HepG2 (cell line): ENCODE data around the gene MPV17L2. TPM values are rescaled to one million over a fixed set of nuclear protein-coding genes. Genes with fewer than 3 reads are reported as not detected.
A peak's percentile ranks its signal among the peaks of the same experiment; 100 is the strongest.

Experiments
- ETV6 ChIP-seq: sonication (generic); formaldehyde crosslinking; conservative IDR thresholded peaks from 2 replicates; pipeline ENCODE4 v1.4.0; 2020; ENCODE audit warnings: missing genetic modification reagents
- FOSL2 ChIP-seq: sonication (generic); formaldehyde crosslinking; IDR thresholded peaks from 2 replicates; pipeline ENCODE4 v1.4.0; 2020; ENCODE audit warnings: missing genetic modification reagents
- FOXP4 ChIP-seq: sonication (generic); formaldehyde crosslinking; IDR thresholded peaks from 2 replicates; pipeline ENCODE4 v1.4.0; 2020; ENCODE audit warnings: missing genetic modification reagents
- KDM6A ChIP-seq: IDR thresholded peaks from 2 replicates; pipeline ENCODE4 v1.6.1; 2016; ENCODE audit warnings: low read depth
- NCOA2 ChIP-seq: sonication (generic); formaldehyde crosslinking; IDR thresholded peaks from 2 replicates; pipeline ENCODE4 v1.8.0; 2022; ENCODE audit warnings: inconsistent platforms
- RAD21 ChIP-seq: fragments of 450-650 bp; formaldehyde crosslinking; IDR thresholded peaks from 2 replicates; pipeline ENCODE4 v1.5.0; 2020; ENCODE audit warnings: mild to moderate bottlenecking
- REPIN1 ChIP-seq: sonication (generic); formaldehyde crosslinking; IDR thresholded peaks from 2 replicates; pipeline ENCODE4 v1.8.0; 2022; ENCODE audit warnings: missing genetic modification reagents, low read depth, mild to moderate bottlenecking, borderline replicate concordance
- SRSF9 ChIP-seq: fragments of 200-400 bp; formaldehyde crosslinking; IDR thresholded peaks from 2 replicates; pipeline ENCODE4 v1.6.1; 2018; ENCODE audit warnings: borderline replicate concordance, mild to moderate bottlenecking, low read depth, low read length; ENCODE audit not compliant: insufficient read depth, poor library complexity, severe bottlenecking
- THRA ChIP-seq: sonication (generic); formaldehyde crosslinking; IDR thresholded peaks from 2 replicates; pipeline ENCODE4 v1.4.0; 2020; ENCODE audit warnings: missing genetic modification reagents, borderline replicate concordance
- ZBTB38 ChIP-seq: sonication (generic); formaldehyde crosslinking; IDR thresholded peaks from 2 replicates; pipeline ENCODE4 v1.5.1; 2020; ENCODE audit warnings: mild to moderate bottlenecking, missing genetic modification reagents
- ZFP37 ChIP-seq: sonication (generic); formaldehyde crosslinking; IDR thresholded peaks from 2 replicates; pipeline ENCODE4 v1.4.0; 2020; ENCODE audit warnings: missing genetic modification reagents, borderline replicate concordance
- ZNF501 ChIP-seq: sonication (generic); formaldehyde crosslinking; IDR thresholded peaks from 2 replicates; pipeline ENCODE4 v1.5.1; 2020; ENCODE audit warnings: mild to moderate bottlenecking, moderate library complexity, missing genetic modification reagents
- ZNF580 ChIP-seq: IDR thresholded peaks from 2 replicates; pipeline ENCODE4 v1.6.1; 2016; ENCODE audit warnings: low read depth, borderline replicate concordance
- ZNF660 ChIP-seq: sonication (generic); formaldehyde crosslinking; IDR thresholded peaks from 2 replicates; pipeline ENCODE4 v1.5.1; 2020; ENCODE audit warnings: mild to moderate bottlenecking, low read depth, missing genetic modification reagents, borderline replicate concordance
- ZNF7 ChIP-seq: IDR thresholded peaks from 2 replicates; pipeline ENCODE4 v1.6.1; 2016; ENCODE audit warnings: missing biosample characterization, missing genetic modification reagents
- ZNF788 ChIP-seq: sonication (generic); formaldehyde crosslinking; IDR thresholded peaks from 2 replicates; pipeline ENCODE4 v1.5.0; 2020; ENCODE audit warnings: mild to moderate bottlenecking, missing genetic modification reagents, borderline replicate concordance
- polyA plus RNA-seq, 8 experiments: library from polyadenylated mRNA; depleted of rRNA in 3 of 8; stranded (reverse) in 7 of 8; unstranded in 1 of 8; fragments of >200 nt; fragmentation: Illumina TruSeq in 4 of 8; extraction: Trizol in 4 of 8; gene quantifications; 2 replicates each; pipeline versions ENCODE4 v1.2.1 to v1.2.3, GENCODE V29; 2011 to 2016; ENCODE audit warnings: low read depth in 4 of 8, missing spikeins in 1 of 8, mixed read lengths in 1 of 8; ENCODE audit not compliant: insufficient read depth in 1 of 8
- total RNA-seq, 5 experiments: library from RNA; depleted of rRNA; stranded (reverse); fragments of >200 nt; fragmentation: Illumina TruSeq; extraction: Trizol; gene quantifications; 2 replicates each; pipeline ENCODE4 v1.2.3, GENCODE V29; 2016; ENCODE audit warnings: low read depth in 1 of 5
- TF ChIP-seq, protein P1 (sequence below): IDR thresholded peaks from 2 replicates; pipeline ENCODE4 v1.6.1; 2016; ENCODE audit warnings: mild to moderate bottlenecking
- TF ChIP-seq, protein P2 (sequence below): sonication (generic); formaldehyde crosslinking; IDR thresholded peaks from 2 replicates; pipeline ENCODE4 v1.5.0; 2020; ENCODE audit warnings: mild to moderate bottlenecking, missing genetic modification reagents
- TF ChIP-seq, protein P3 (sequence below): sonication (generic); formaldehyde crosslinking; IDR thresholded peaks from 2 replicates; pipeline ENCODE4 v1.5.0; 2020; ENCODE audit warnings: mild to moderate bottlenecking, missing genetic modification reagents

The MPV17L2 gene
- total and polyA plus RNA-seq, 2 of the 13 experiments (the other 11 are each of a cell fraction or from before 2014, with no cell fraction given), result 13.6 to 16.7 TPM

DNA sequence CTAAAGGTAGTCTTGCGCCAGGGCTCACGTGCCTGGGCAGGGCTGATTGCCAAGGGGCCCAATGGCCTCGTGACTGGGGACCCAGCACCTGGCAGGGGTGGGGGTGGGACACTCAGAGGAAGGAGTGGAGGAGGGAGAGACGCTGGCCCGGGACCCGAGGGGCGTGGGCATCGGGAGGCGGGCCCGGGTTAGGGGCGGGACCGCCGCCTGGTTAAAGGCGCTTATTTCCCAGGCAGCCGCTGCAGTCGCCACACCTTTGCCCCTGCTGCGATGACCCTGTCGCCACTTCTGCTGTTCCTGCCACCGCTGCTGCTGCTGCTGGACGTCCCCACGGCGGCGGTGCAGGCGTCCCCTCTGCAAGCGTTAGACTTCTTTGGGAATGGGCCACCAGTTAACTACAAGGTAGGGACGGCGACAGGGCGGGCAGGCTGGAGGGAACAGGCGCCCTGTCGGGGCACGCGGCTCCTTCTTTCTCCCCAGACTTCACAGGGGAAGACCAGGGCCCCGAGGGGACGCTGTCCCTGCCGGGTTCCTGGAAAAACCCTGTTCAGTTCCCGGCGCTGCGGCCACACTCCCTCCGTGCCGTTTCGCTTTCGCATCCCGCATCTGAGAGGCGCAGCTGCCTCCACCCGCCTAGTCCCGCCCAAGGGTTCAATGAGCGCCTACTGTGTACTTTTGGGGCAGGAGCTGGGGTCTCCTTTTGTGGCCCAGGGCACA is 19.3 kb upstream of the MPV17L2 start, which contains the start of gene IFI30 (continued):
- TF ChIP-seq ZNF501 (CRISPR knock-in tag) (no peak; the same call in 1 of the 2 replicates), RAD21 (CRISPR knock-in tag) (0 out of 2 replicates have a peak, but pooled peaks have one; percentile 35), SRSF9 (no peak), FOXP4 (CRISPR knock-in tag) (peak; percentile 25), KDM6A (CRISPR knock-in tag) (no peak), REPIN1 (CRISPR knock-in tag) (no peak), ETV6 (CRISPR knock-in tag) (no peak; the same call in 1 of the 2 replicates), THRA (CRISPR knock-in tag) (no peak), ZNF788 (CRISPR knock-in tag) (peak; percentile 39; the same call in 1 of the 2 replicates), FOSL2 (no peak), ZNF7 (CRISPR knock-in tag) (peak; percentile 99), ZNF580 (CRISPR knock-in tag) (0 out of 2 replicates have a peak, but pooled peaks have one; percentile 46), ZFP37 (CRISPR knock-in tag) (peak; percentile 37; the same call in 1 of the 2 replicates), ZNF660 (CRISPR knock-in tag) (no peak), ZBTB38 (CRISPR knock-in tag) (peak; percentile 22; the same call in 1 of the 2 replicates), NCOA2 (CRISPR knock-in tag) (no peak; the same call in 1 of the 2 replicates)
- TF ChIP-seq, protein P1, sequence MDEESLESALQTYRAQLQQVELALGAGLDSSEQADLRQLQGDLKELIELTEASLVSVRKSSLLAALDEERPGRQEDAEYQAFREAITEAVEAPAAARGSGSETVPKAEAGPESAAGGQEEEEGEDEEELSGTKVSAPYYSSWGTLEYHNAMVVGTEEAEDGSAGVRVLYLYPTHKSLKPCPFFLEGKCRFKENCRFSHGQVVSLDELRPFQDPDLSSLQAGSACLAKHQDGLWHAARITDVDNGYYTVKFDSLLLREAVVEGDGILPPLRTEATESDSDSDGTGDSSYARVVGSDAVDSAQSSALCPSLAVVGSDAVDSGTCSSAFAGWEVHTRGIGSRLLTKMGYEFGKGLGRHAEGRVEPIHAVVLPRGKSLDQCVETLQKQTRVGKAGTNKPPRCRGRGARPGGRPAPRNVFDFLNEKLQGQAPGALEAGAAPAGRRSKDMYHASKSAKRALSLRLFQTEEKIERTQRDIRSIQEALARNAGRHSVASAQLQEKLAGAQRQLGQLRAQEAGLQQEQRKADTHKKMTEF (CRISPR knock-in tag), result peak; percentile 57; the same call in 1 of the 2 replicates
- TF ChIP-seq, protein P2, sequence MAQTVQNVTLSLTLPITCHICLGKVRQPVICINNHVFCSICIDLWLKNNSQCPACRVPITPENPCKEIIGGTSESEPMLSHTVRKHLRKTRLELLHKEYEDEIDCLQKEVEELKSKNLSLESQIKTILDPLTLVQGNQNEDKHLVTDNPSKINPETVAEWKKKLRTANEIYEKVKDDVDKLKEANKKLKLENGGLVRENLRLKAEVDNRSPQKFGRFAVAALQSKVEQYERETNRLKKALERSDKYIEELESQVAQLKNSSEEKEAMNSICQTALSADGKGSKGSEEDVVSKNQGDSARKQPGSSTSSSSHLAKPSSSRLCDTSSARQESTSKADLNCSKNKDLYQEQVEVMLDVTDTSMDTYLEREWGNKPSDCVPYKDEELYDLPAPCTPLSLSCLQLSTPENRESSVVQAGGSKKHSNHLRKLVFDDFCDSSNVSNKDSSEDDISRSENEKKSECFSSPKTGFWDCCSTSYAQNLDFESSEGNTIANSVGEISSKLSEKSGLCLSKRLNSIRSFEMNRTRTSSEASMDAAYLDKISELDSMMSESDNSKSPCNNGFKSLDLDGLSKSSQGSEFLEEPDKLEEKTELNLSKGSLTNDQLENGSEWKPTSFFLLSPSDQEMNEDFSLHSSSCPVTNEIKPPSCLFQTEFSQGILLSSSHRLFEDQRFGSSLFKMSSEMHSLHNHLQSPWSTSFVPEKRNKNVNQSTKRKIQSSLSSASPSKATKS (CRISPR knock-in tag), result no peak
- TF ChIP-seq, protein P3, sequence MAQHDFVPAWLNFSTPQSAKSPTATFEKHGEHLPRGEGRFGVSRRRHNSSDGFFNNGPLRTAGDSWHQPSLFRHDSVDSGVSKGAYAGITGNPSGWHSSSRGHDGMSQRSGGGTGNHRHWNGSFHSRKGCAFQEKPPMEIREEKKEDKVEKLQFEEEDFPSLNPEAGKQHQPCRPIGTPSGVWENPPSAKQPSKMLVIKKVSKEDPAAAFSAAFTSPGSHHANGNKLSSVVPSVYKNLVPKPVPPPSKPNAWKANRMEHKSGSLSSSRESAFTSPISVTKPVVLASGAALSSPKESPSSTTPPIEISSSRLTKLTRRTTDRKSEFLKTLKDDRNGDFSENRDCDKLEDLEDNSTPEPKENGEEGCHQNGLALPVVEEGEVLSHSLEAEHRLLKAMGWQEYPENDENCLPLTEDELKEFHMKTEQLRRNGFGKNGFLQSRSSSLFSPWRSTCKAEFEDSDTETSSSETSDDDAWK (CRISPR knock-in tag), result no peak
